GM20000 (cell line): Measurements from ENCODE around the gene CUL1.

ENCODE experiments used
- DNase-seq: peaks from one replicate; pipeline ENCODE4 v3.0.0; 2012; ENCODE audit warnings: low spot score
- CTCF ChIP-seq: IDR thresholded peaks from 2 replicates; pipeline ENCODE4 v1.5.1; 2012; ENCODE audit warnings: mild to moderate bottlenecking, control low read depth; ENCODE audit errors: extremely low read depth, missing control alignments

Gene CUL1

GRCh38 chr7:148684289-148684830 lies 14.3 kb upstream of the CUL1 start:
- DNase-seq: no peak

GRCh38 chr7:148686312-148686937 lies 12.3 kb upstream of the CUL1 start:
- no peak for DNase-seq
- TF ChIP-seq CTCF: no peak

More at GRCh38 chr7:148684289-148684830, 14.3 kb upstream of the CUL1 start:
- no peak for TF ChIP-seq CTCF

GRCh38 chr7:148687555-148687954 lies 11.1 kb upstream of the CUL1 start:
- no peak for DNase-seq
- TF ChIP-seq CTCF: no peak

- DNase-seq: no peak
Measured at GRCh38 chr7:148688526-148688925, 10.2 kb upstream of the CUL1 start.

GRCh38 chr7:148693651-148694050 lies 5.1 kb upstream of the CUL1 start:
- TF ChIP-seq CTCF: no peak

More at GRCh38 chr7:148688526-148688925, 10.2 kb upstream of the CUL1 start:
- TF ChIP-seq CTCF: no peak

GRCh38 chr7:148694631-148695030 lies 4.1 kb upstream of the CUL1 start:
- no peak for DNase-seq
- no peak for TF ChIP-seq CTCF

More at GRCh38 chr7:148693651-148694050, 5.1 kb upstream of the CUL1 start:
- no peak for DNase-seq

- no peak for TF ChIP-seq CTCF
- no peak for DNase-seq
Measured at GRCh38 chr7:148695953-148696352, 2.8 kb upstream of the CUL1 start.
